ENCODE results near the gene GATAD2A.

GRCh38 chr19:19527674-19528625, 122.5 kb downstream of the GATAD2A start:
- TF ChIP-seq CTCF (IDR thresholded peaks at IDR 0.05 in 4 of 5, conservative IDR thresholded peaks at IDR 0.05 in 1 of 5) (no peak), POLR2A (IDR thresholded peaks at IDR 0.05) (no peak)
